Skeletal muscle satellite cell (primary cell): Measurements from ENCODE around the gene SCN3B.

Experiments used
- H3K27me3 ChIP-seq: 2 replicates; pipeline ENCODE4 v1.7.0; 2013; ENCODE audit warnings: low read length; ENCODE audit not compliant: control insufficient read depth, insufficient read depth
- H3K36me3 ChIP-seq: 2 replicates; pipeline ENCODE4 v1.7.0; 2013; ENCODE audit warnings: mild to moderate bottlenecking, control low read depth, low read length; ENCODE audit not compliant: insufficient read depth
- H3K4me1 ChIP-seq: 2 replicates; pipeline ENCODE4 v1.7.0; 2013; ENCODE audit warnings: low read length; ENCODE audit not compliant: control insufficient read depth, insufficient read depth
- H3K4me2 ChIP-seq: 2 replicates; pipeline ENCODE4 v1.7.0; 2013; ENCODE audit warnings: mild to moderate bottlenecking, low read length
- H3K4me3 ChIP-seq: 2 replicates; pipeline ENCODE4 v1.7.0; 2013; ENCODE audit warnings: low read length
- H3K9ac ChIP-seq: 2 replicates; pipeline ENCODE4 v1.7.0; 2013; ENCODE audit warnings: mild to moderate bottlenecking, low read depth, low read length, moderate library complexity
- H3K9me3 ChIP-seq: replicated peaks from 2 replicates; pipeline ENCODE4 v1.7.0; 2013; ENCODE audit warnings: mild to moderate bottlenecking, control low read depth, low read length

The SCN3B gene

DNA sequence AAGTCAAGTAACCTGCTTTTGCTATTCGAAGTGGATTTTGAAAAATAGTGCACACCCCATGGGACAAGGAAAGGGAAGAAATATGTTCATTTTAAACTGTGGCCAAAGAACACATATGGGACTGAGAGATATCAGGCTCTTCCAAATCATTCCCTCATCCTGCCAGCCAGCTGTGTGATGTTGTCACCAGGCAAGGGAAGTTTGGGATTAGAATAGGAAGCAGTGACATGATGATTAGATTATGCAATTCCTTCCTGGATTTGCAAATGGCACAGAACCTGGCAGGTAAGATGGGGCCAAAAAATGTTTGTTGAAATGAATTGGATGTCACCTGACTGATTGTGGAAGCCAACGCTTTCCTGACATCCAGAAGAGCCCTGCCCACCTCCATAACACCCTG is 4.9 kb upstream of the SCN3B start:
- no peak overlapping the region for H3K4me2 ChIP-seq
- no peaks in the 10 kb centered on the region for H3K36me3 ChIP-seq
- H3K9me3 ChIP-seq: no peaks in the 10 kb centered on the region
- H3K9ac ChIP-seq: no peak overlapping the region
- H3K27me3 ChIP-seq: peaks cover 22% of the 10 kb centered on the region
- no peak overlapping the region for H3K4me3 ChIP-seq
- H3K4me1 ChIP-seq: peaks cover 3% of the 10 kb centered on the region

GRCh38 chr11:123653827-123654565 is 428 bp downstream of the SCN3B start:
- H3K4me1 ChIP-seq: peaks cover 3% of the 10 kb centered on the region
- H3K27me3 ChIP-seq: peaks cover 36% of the 10 kb centered on the region
- H3K36me3 ChIP-seq: no peaks in the 10 kb centered on the region
- H3K9ac ChIP-seq: no peak overlapping the region
- H3K4me2 ChIP-seq: peak overlapping the region; percentile 92
- peak overlapping the region; percentile 77 for H3K4me3 ChIP-seq
- no peaks in the 10 kb centered on the region for H3K9me3 ChIP-seq

DNA sequence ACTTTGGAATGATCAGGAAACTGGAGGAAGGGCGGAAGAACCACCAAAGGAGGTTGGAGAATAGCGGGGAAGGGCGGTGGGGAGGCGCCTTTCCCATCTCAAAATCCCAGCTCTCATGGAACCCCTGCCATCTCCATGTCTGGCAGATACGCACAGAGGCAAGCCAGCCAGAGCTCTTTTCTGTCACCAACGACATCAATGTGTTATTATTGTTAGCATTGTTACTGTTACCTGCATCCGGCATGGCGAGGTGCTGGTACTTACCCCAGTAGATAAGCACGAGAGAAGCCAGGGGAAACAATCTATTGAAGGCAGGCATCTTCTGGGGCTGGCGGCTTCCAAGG is 969 bp downstream of the SCN3B start:
- H3K36me3 ChIP-seq: no peaks in the 10 kb centered on the region
- peaks cover 3% of the 10 kb centered on the region for H3K4me1 ChIP-seq
- H3K4me2 ChIP-seq: peak overlapping the region; percentile 92
- peak overlapping the region; percentile 77 for H3K4me3 ChIP-seq
- no peaks in the 10 kb centered on the region for H3K9me3 ChIP-seq
- peaks cover 33% of the 10 kb centered on the region for H3K27me3 ChIP-seq
- no peak overlapping the region for H3K9ac ChIP-seq

- Histone ChIP-seq H3K4me3 (no peak overlapping the region), H3K4me2 (no peak overlapping the region), H3K4me1 (peaks cover 3% of the 10 kb centered on the region), H3K36me3 (no peaks in the 10 kb centered on the region), H3K27me3 (peaks cover 38% of the 10 kb centered on the region), H3K9me3 (no peaks in the 10 kb centered on the region), H3K9ac (no peak overlapping the region)
These were observed 1.8 kb downstream of the SCN3B start for GRCh38 chr11:123652599-123652998.

- Histone ChIP-seq H3K4me1 (peaks cover 3% of the 10 kb centered on the region), H3K4me2 (no peak overlapping the region), H3K27me3 (peaks cover 41% of the 10 kb centered on the region), H3K36me3 (no peaks in the 10 kb centered on the region), H3K9ac (no peak overlapping the region), H3K4me3 (no peak overlapping the region), H3K9me3 (no peaks in the 10 kb centered on the region)
These were observed 3.5 kb downstream of the SCN3B start for GRCh38 chr11:123650901-123651300.

DNA sequence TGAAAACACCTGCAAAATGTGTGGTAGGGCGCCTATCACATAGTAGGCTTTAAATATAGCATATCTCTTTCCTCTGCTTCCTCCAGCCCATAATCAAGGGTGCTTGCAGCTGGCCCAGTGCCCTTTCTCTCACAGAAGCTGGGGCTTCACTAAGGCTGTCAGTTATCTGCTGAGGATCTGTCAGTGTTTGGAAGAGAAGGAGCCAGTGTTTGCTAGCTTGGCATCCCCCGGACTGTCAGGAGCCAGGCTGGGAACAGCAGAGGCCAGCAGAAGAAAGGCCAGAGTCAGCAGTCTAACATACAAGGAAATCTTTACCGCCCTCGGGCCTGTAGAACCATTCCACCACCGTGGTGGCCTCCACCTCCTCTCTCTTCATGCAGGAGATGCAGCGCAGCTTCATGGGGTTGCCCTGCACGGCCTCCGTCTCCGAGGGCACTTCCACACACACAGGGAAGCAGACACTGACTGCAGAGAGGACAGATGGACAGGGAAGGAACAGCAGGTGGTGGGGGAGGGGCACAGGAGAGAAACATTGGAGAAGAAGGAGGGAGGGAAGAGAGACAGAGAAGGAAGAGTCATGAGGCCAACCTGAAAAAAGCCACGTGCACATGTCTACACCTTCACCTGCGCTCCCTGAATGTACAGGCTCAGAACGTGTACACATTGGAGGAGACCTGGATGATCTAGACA is 9.0 kb downstream of the SCN3B start:
- no peaks in the 10 kb centered on the region for H3K4me1 ChIP-seq
- H3K9me3 ChIP-seq: no peaks in the 10 kb centered on the region
- no peaks in the 10 kb centered on the region for H3K36me3 ChIP-seq
- H3K4me2 ChIP-seq: no peak overlapping the region
- no peak overlapping the region for H3K4me3 ChIP-seq
- H3K27me3 ChIP-seq: peaks cover 21% of the 10 kb centered on the region
- H3K9ac ChIP-seq: no peak overlapping the region

DNA sequence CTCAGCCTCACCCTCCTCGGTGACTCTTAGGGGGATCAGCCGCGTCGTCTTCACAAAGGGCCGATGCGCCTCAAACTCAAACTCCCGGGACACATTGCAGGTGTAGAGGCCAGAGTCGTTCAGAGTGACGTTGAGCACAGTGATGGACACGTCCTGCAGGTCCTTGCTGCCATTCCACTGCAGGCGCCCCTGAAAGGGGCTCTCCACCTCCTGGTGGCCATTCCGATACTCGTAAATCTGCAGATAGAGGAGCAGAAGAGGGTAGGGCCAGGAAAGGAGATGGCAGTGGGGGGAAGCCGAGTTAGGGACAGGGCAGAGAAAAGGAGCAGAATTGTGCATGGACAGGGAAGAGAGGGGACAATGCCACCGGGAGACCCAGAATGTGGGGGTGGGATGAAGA is 12.0 kb downstream of the SCN3B start:
- H3K36me3 ChIP-seq: no peaks in the 10 kb centered on the region
- H3K4me2 ChIP-seq: no peak overlapping the region
- no peak overlapping the region for H3K4me3 ChIP-seq
- no peaks in the 10 kb centered on the region for H3K4me1 ChIP-seq
- H3K27me3 ChIP-seq: peaks cover 22% of the 10 kb centered on the region
- H3K9me3 ChIP-seq: no peaks in the 10 kb centered on the region
- no peak overlapping the region for H3K9ac ChIP-seq

DNA sequence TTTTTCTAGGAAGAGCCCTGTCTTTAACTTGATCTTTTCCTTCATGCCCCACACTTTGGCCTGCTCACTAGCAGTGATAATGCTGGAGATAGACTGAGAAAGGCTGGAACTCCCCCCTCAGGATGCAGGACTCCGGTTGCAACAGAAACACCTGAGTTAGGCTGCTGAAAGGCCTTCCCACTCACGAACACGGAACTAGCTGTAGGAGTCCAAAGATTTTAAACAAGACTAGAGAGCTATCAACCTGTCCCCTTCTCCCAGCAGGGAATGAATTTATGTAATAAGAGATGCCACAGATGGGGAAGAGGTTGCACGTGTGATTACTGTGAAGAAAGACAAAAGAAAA is 13.0 kb downstream of the SCN3B start:
- Histone ChIP-seq H3K27me3 (peaks cover 19% of the 10 kb centered on the region), H3K4me1 (no peaks in the 10 kb centered on the region), H3K9ac (no peak overlapping the region), H3K4me2 (no peak overlapping the region), H3K36me3 (no peaks in the 10 kb centered on the region), H3K4me3 (no peak overlapping the region), H3K9me3 (no peaks in the 10 kb centered on the region)

- no peak overlapping the region for H3K4me2 ChIP-seq
- H3K36me3 ChIP-seq: no peaks in the 10 kb centered on the region
- no peak overlapping the region for H3K9ac ChIP-seq
- peaks cover 21% of the 10 kb centered on the region for H3K27me3 ChIP-seq
- H3K4me1 ChIP-seq: no peaks in the 10 kb centered on the region
- H3K9me3 ChIP-seq: no peaks in the 10 kb centered on the region
- no peak overlapping the region for H3K4me3 ChIP-seq
These were observed 13.5 kb downstream of the SCN3B start for GRCh38 chr11:123640677-123641494.

GRCh38 chr11:123640029-123640428 is 14.4 kb downstream of the SCN3B start:
- Histone ChIP-seq H3K4me1 (no peaks in the 10 kb centered on the region), H3K4me2 (no peak overlapping the region), H3K36me3 (no peaks in the 10 kb centered on the region), H3K27me3 (peaks cover 22% of the 10 kb centered on the region), H3K4me3 (no peak overlapping the region), H3K9me3 (no peaks in the 10 kb centered on the region), H3K9ac (no peak overlapping the region)

- Histone ChIP-seq H3K27me3 (peaks cover 28% of the 10 kb centered on the region), H3K4me3 (no peak overlapping the region), H3K9me3 (no peaks in the 10 kb centered on the region), H3K9ac (no peak overlapping the region), H3K4me2 (no peak overlapping the region), H3K36me3 (no peaks in the 10 kb centered on the region), H3K4me1 (no peaks in the 10 kb centered on the region)
These were observed 24.3 kb downstream of the SCN3B start for GRCh38 chr11:123630126-123630608.
